Sigmoid colon (tissue), 7 donors: Measurements from ENCODE around the gene ZNF134. TPM values are rescaled to one million over a fixed set of nuclear protein-coding genes. Genes with fewer than 3 reads are reported as not detected.

Source experiments
- DNase-seq: peaks from one replicate; pipeline ENCODE4 v3.0.0-alpha.2; 2019
- H3K27ac ChIP-seq, 4 donors: fragments of 200-600 bp; sonication (generic); one replicate each; pipeline ENCODE4 v1.5.1; 2016 to 2019; ENCODE audit warnings: mild to moderate bottlenecking in 1 of 4
- H3K27me3 ChIP-seq, 3 donors: fragments of 200-600 bp; sonication (generic); one replicate each; pipeline ENCODE4 v1.5.1; 2019; ENCODE audit warnings: mild to moderate bottlenecking in 1 of 3
- H3K36me3 ChIP-seq, 4 donors: fragments of 200-600 bp; sonication (generic); one replicate each; pipeline ENCODE4 v1.5.1; 2016 to 2019
- H3K4me1 ChIP-seq, 4 donors: fragments of 200-600 bp; sonication (generic); one replicate each; pipeline ENCODE4 v1.5.1; 2017 to 2019
- H3K4me3 ChIP-seq, 4 donors: fragments of 200-600 bp; sonication (generic); one replicate each; pipeline ENCODE4 v1.5.1; 2017 to 2019; ENCODE audit warnings: mild to moderate bottlenecking in 2 of 4, moderate library complexity in 1 of 4
- H3K9me3 ChIP-seq, 4 donors: fragments of 200-600 bp in 3 of 4; sonication (generic) in 3 of 4; one replicate each; pipeline versions ENCODE4 v1.5.1 to v1.6.1; 2013 to 2019
- CTCF ChIP-seq, 4 experiments: fragments of 450-650 bp in 3 of 4; fragments of 200-600 bp in 1 of 4; IDR thresholded peaks; one replicate each; pipeline ENCODE4 v1.5.1; 2016 to 2019; ENCODE audit warnings: antibody characterized with exemption in 4 of 4, mild to moderate bottlenecking in 3 of 4, moderate library complexity in 2 of 4
- EP300 ChIP-seq, 4 donors: sonication (generic); formaldehyde crosslinking; IDR thresholded peaks; one replicate each; pipeline ENCODE4 v1.6.1; 2017; ENCODE audit warnings: antibody characterized with exemption in 4 of 4
- POLR2A ChIP-seq, 2 donors: fragments of 450-650 bp; IDR thresholded peaks; one replicate each; pipeline ENCODE4 v1.6.1; 2016; ENCODE audit warnings: antibody characterized with exemption in 2 of 2, mild to moderate bottlenecking in 2 of 2, moderate library complexity in 2 of 2
- POLR2AphosphoS5 ChIP-seq, 4 donors: sonication (generic); formaldehyde crosslinking; IDR thresholded peaks; one replicate each; pipeline ENCODE4 v1.6.1; 2017; ENCODE audit warnings: antibody characterized with exemption in 4 of 4
- WGBS, 2 donors: extraction: QIAGEN DNeasy Blood & Tissue Kit; methylation state at CpG; one replicate each; pipeline ENCODE4 v1.1.7; 2013; 5-methylcytosine and 5-hydroxymethylcytosine counted together
- intact Hi-C: fragments of 100-400 bp; cut with DNase I; formaldehyde crosslinking; loops from one replicate; pipeline ENCODE4 v1.15.1; 2023
- polyA plus RNA-seq, 3 donors: library from polyadenylated mRNA; stranded (reverse); fragments of 200-250 nt; gene quantifications; one replicate each; pipeline ENCODE4 v1.2.3, GENCODE V29; 2013
- total RNA-seq, 4 donors: library from RNA; depleted of rRNA; stranded (reverse); fragments of >200 nt; gene quantifications; one replicate each; pipeline ENCODE4 v1.1.0, GENCODE V29; 2016
- donor health status: healthy with polysubstance abuse.
- donor health status: Bipolar disorder and iron deficiency.
- donor health status: healthy.

The ZNF134 gene
- total and polyA plus RNA-seq, 7 donors, result 0.92 to 23.2 (median 10.8) TPM

- Histone ChIP-seq H3K27me3 (no peaks in the 10 kb centered on the region), H3K27ac (no peak overlapping the region), H3K4me1 (peaks cover 0 to 20% (median 15%) of the 10 kb centered on the region in 4 donors), H3K4me3 (no peak overlapping the region), H3K9me3 (peaks cover 33 to 67% (median 48%) of the 10 kb centered on the region in 4 donors), H3K36me3 (peaks cover 23 to 49% (median 41%) of the 10 kb centered on the region in 4 donors)
- intact Hi-C loops, result no loop called here
- DNase-seq, result no peak
- no peak for TF ChIP-seq POLR2AphosphoS5 (IDR thresholded peaks at IDR 0.05)
- no peak for TF ChIP-seq EP300 (IDR thresholded peaks at IDR 0.05)
- TF ChIP-seq POLR2A (IDR thresholded peaks at IDR 0.05), result no peak
- no peak for TF ChIP-seq CTCF (IDR thresholded peaks at IDR 0.05)
- WGBS, 2 donors, result 83 to 96% methylated on average over 1 of the region's 1 CpG
These were observed 26.5 kb upstream of the ZNF134 start for GRCh38 chr19:57587529-57587928.

GRCh38 chr19:57599377-57599760 is 14.7 kb upstream of the ZNF134 start:
- no peak for DNase-seq
- H3K4me3 ChIP-seq, result peak overlapping the region; percentile 68 to 88 (median 70)
- H3K4me1 ChIP-seq, result peaks cover 0 to 13% (median 9%) of the 10 kb centered on the region in 4 donors
- peaks cover 0 to 9% (median 1%) of the 10 kb centered on the region in 4 donors for H3K9me3 ChIP-seq
- WGBS, 2 donors, result 57 to 58% methylated on average over 8 of the region's 8 CpGs
- no peaks in the 10 kb centered on the region for H3K27me3 ChIP-seq
- TF ChIP-seq POLR2A (IDR thresholded peaks at IDR 0.05), result no peak
- TF ChIP-seq POLR2AphosphoS5 (IDR thresholded peaks at IDR 0.05), result no peak
- TF ChIP-seq EP300 (IDR thresholded peaks at IDR 0.05), result no peak
- no peak for TF ChIP-seq CTCF (IDR thresholded peaks at IDR 0.05)
- intact Hi-C loops, result loop anchor here (1.0 to 2.0 kb wide), 2 partner anchors 21 to 40 kb away; partner anchors contain the start of genes ZNF416 and ZNF550
- peak overlapping the region in 3 of 4 donors; percentile 50 to 57 (median 55) for H3K27ac ChIP-seq
- peaks cover 0 to 10% (median 2%) of the 10 kb centered on the region in 4 donors for H3K36me3 ChIP-seq

GRCh38 chr19:57599761-57600383 is 14.2 kb upstream of the ZNF134 start, which contains the start of gene ZNF530:
TSS of gene ZNF530 (plus strand) at chr19:57599885. CDS start at chr19:57604346, 4,461 bp downstream.
- DNase-seq, result peak; percentile 97
- WGBS, 2 donors, result 1% methylated on average over 53 of the region's 53 CpGs
- Histone ChIP-seq H3K36me3 (peaks cover 0 to 15% (median 4%) of the 10 kb centered on the region in 4 donors), H3K27me3 (no peaks in the 10 kb centered on the region), H3K4me3 (peak within 1 kb of the TSS; percentile 68 to 88 (median 70)), H3K27ac (peak within 1 kb of the TSS in 3 of 4 donors; percentile 50 to 57 (median 55)), H3K4me1 (peaks cover 0 to 13% (median 9%) of the 10 kb centered on the region in 4 donors), H3K9me3 (peaks cover 0 to 10% (median 2%) of the 10 kb centered on the region in 4 donors)
- TF ChIP-seq POLR2AphosphoS5 (IDR thresholded peaks at IDR 0.05) (peak; percentile 54 to 86 (median 84)), POLR2A (IDR thresholded peaks at IDR 0.05) (no peak)
- intact Hi-C loops, result loop anchor here (1.0 to 2.0 kb wide), 2 partner anchors 21 to 41 kb away; partner anchors contain the start of genes ZNF416 and ZNF550

GRCh38 chr19:57606931-57607330 is 7.1 kb upstream of the ZNF134 start:
- no peak overlapping the region for H3K4me3 ChIP-seq
- 97% methylated on average over 5 of the region's 5 CpGs for WGBS, 2 donors
- H3K9me3 ChIP-seq, result peaks cover 0 to 48% (median 15%) of the 10 kb centered on the region in 4 donors
- peaks cover 4 to 46% (median 18%) of the 10 kb centered on the region in 4 donors for H3K36me3 ChIP-seq
- H3K27me3 ChIP-seq, result no peaks in the 10 kb centered on the region
- H3K27ac ChIP-seq, result no peak overlapping the region
- TF ChIP-seq POLR2AphosphoS5 (IDR thresholded peaks at IDR 0.05), result no peak
- TF ChIP-seq CTCF (IDR thresholded peaks at IDR 0.05), result no peak
- no peak for TF ChIP-seq POLR2A (IDR thresholded peaks at IDR 0.05)
- TF ChIP-seq EP300 (IDR thresholded peaks at IDR 0.05), result no peak
- intact Hi-C loops, result no loop called here
- H3K4me1 ChIP-seq, result no peaks in the 10 kb centered on the region
- no peak for DNase-seq

GRCh38 chr19:57611113-57611512 is 2.9 kb upstream of the ZNF134 start:
- H3K9me3 ChIP-seq, result peaks cover 6 to 38% (median 21%) of the 10 kb centered on the region in 4 donors
- intact Hi-C loops, result no loop called here
- WGBS, 2 donors, result 86 to 89% methylated on average over 4 of the region's 4 CpGs

More at GRCh38 chr19:57611113-57611512, 2.9 kb upstream of the ZNF134 start:
- TF ChIP-seq POLR2AphosphoS5 (IDR thresholded peaks at IDR 0.05), result no peak
- no peak for TF ChIP-seq CTCF (IDR thresholded peaks at IDR 0.05)
- TF ChIP-seq POLR2A (IDR thresholded peaks at IDR 0.05), result no peak
- no peak for TF ChIP-seq EP300 (IDR thresholded peaks at IDR 0.05)
- peaks cover 0 to 16% (median 11%) of the 10 kb centered on the region in 4 donors for H3K4me1 ChIP-seq
- no peak overlapping the region for H3K4me3 ChIP-seq
- H3K27ac ChIP-seq, result no peak overlapping the region
- H3K27me3 ChIP-seq, result no peaks in the 10 kb centered on the region
- no peak for DNase-seq
- H3K36me3 ChIP-seq, result peaks cover 0 to 27% (median 9%) of the 10 kb centered on the region in 4 donors
